Measurements from ENCODE around the gene DNM1L.

The DNM1L gene

GRCh38 chr12:32679091-32679919, at the start of gene DNM1L:
Gene DNM1L, plus strand, starts transcription at chr12:32679301. Its CDS starts 63 bp downstream, at chr12:32679364.
- peak; percentile 91 for DNase-seq

DNA sequence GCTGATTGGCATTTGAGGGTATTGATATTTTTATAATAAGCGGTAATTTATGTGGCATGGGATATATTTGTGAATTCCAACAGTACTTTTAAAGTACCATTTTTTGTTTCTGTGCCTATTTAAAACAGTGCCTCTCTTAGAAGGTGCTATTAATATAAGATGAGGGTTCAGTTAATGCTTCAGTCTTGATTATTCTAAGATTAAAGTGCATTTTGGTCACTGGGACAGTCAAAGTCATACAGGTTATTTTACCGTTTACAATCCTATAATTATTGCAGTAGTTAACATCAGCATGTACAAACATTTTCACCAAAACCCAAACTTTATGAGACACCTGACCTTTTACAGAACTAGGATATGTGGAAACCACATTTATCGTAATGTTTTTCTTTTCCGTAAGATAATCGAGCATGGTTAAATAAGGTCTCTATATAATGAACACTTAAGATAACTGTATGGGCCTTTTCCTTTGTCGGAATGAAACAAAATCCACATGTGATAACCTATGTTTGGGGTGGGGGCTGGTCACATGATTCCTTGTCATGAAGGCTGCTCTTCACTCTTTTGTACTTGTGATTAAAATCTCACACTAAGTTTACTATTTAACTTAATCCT, 37.7 kb upstream of the DNM1L start:
- DNase-seq: no peak

DNA sequence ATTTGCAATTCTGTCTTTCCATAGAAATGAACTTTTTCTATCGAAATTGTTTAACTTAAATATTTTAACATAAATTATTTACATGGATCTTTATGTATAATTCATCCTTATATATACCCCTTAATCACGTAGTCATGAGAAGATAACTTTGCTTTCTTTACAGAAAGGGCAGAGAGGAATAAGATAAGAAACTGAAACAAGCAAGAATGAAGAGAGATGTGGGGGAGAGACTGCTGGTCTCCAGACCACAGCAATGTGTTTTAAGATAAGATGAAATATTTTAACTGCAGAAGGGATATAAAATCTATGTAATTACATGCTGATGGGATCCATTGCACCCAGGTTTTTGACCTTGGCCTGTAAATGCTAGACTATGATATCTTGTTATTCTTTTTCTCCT, 34.7 kb upstream of the DNM1L start:
- no peak for DNase-seq

- DNase-seq: no peak
These were observed 31.8 kb upstream of the DNM1L start for GRCh38 chr12:32647275-32647674.

- DNase-seq: no peak
These were observed 28.6 kb upstream of the DNM1L start for GRCh38 chr12:32650508-32650907.

- no peak for DNase-seq
These were observed 27.7 kb upstream of the DNM1L start for GRCh38 chr12:32651151-32651955.

GRCh38 chr12:32651956-32652210, 27.2 kb upstream of the DNM1L start:
- DNase-seq: no peak

DNA sequence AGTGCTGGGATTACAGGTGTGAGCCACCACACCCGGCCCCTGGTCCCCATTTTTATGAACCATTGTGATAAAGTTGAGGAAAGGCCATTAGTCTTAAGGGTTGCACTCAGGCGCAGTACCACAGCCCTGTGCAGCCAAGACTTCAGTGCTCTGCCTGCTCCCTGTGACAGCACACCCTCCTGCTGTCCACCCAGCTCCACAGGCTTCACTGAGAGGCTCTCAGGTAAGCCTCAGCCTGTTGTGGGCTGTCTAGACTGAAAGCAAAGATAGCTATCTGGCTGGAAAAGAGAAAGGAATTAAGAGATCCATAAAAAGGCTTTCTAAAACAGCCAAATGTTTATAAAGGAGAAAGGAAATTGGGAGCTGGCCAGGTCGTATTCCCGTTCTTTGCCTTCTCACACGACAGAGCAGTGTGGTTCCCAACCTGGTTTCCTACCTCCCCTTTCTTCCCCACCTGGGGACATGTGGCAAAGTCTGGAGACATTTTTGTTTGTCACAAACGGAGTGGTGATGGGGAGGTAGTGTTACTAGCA, 19.1 kb upstream of the DNM1L start:
- DNase-seq: no peak

- no peak for DNase-seq
These were observed 17.4 kb upstream of the DNM1L start for GRCh38 chr12:32661706-32662105.

- DNase-seq: no peak
These were observed 16.4 kb upstream of the DNM1L start for GRCh38 chr12:32662665-32663064.

GRCh38 chr12:32666018-32666417, 13.1 kb upstream of the DNM1L start:
- DNase-seq: no peak

- DNase-seq: no peak
These were observed 9.5 kb upstream of the DNM1L start for GRCh38 chr12:32669584-32669983.

DNA sequence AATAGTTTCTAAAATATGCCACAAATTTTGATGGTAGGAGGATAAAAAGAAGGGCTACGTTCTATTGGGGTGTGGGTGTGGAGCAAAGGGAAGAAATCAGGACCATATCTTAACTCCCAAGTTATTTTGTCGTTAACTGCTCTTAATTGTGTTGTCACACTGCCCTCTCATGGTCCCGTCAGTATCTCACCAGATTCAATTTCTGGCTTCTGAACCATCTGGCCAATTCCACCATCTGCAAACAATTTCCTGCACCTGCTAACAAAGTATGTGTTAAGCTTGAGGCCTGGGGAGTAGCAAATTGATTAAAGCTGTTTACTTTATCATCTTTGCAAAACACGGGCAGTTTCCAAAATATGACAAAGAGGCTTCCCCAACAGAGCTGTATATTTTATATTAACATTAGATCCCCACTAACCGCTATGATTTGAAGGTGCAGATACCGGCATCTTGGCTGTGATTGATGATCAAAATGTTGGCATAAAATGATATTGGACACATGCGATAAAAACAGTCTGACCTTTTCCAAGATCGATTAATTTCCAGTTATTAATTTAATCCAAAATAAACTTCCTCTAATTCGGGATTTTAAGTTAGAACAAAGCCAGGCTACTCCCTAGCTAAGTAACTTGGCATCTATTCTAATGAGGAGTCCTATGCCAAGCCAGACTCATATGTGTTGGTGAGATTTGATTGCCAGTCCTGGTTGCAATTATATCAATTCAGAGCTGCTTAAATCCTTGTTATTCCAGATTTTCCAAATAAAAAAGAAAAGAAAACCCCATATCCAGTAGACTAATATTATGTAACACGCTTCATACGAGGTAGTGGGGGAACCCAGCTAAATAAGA, 6.9 kb upstream of the DNM1L start:
- DNase-seq: peak; percentile 49 to 58

- DNase-seq: peak in 1 of 2 experiments; percentile 26
These were observed 778 bp downstream of the DNM1L start for GRCh38 chr12:32679920-32680237.

GRCh38 chr12:32680787-32681186, 1.7 kb downstream of the DNM1L start:
- DNase-seq: no peak

GRCh38 chr12:32681272-32681671, 2.2 kb downstream of the DNM1L start:
- DNase-seq: no peak

DNA sequence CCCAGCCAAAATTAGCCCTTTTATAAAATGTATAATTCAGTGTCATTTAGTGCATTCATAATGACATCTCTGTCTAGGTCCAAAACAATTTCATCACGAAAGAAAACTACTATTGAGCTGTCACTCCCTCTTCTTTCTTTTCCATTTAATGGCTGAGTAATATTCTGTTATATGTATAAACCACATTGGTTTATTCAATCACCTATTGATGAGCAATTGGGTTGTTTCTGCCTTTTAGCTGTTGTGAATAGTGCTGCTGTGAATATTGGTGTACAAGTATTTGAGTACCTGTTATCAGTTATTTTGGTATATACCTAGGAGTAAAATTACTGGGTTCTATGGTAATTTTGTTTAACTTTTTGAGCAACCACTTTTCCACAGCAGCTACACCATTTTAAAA, 7.2 kb downstream of the DNM1L start:
- DNase-seq: no peak

DNA sequence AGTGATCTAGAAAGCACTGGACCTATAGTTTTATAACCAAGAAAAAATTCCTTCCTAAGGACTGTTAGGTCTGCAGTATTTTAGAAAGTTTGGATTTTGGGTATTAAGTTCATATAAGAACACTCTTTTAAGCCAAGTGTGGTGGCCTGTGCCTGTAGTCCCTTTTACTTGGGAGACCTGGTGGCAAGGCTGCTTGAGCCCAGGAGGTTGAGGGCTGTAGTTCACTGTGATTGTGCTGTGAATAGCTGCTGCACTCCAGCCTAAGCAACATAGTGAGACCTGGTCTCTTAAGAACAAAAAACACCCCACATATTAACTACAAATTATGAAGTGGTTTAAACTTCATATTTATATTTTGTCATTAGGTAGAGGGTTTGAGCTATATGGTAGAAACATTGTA, 9.7 kb downstream of the DNM1L start:
- DNase-seq: no peak

GRCh38 chr12:32690927-32691326, 11.8 kb downstream of the DNM1L start:
- no peak for DNase-seq

DNA sequence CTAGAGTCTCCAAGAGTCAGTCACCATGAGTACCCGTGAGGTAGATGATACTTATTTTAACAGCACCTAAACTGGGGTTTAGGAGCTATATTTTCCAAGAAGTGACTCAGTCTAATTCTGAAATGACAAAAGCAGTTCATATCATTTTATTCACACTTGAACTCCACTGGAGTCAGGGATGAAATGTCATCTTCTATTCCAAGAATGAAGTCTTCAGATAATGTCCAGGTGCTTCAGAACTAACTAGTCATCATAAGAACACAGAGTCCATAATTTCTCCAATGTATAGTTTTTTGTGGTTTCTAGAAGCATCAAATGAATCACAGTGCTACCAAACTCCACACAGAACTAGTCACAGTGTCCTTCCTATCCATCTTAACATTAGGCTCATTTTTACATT, 13.3 kb downstream of the DNM1L start:
- DNase-seq: no peak

DNA sequence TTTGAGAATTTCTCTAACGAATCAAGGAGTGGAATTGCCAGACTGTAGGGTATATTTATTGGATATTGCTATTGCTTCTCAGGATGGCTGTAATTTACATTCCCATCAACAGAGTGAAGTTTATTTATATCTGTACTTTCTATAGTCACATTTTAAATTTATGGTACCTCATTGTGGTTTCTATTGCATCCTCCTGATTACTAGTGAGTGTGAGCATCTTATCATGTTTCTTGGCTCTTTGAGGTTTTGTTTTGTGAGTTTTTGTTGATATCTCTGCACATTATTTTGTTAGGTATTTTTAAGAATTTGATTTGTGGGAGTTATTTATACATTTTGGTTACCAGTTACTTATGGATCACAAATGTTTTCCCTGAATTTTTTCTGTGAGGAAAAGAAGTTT, 13.9 kb downstream of the DNM1L start:
- DNase-seq: no peak

DNA sequence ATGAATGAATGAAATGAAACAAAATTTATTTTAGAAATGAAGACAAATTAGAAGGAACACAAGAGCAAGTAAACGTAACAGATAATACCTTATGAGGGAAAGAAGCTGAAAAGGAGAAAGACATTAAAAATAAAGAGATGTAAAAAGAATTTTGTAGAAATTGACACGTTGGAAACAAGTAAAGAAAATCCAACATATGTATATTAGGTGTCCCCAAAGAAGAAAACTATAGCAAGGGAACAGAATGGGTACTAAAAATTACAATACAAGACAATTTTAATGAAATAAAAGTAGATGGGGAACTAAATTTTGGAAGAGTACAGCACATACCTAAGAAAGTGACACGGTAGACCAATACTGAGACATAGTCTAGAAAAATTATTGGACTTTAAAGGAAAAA, 16.7 kb downstream of the DNM1L start:
- DNase-seq: no peak

- no peak for DNase-seq
These were observed 18.3 kb downstream of the DNM1L start for GRCh38 chr12:32697445-32697844.

Measured in AML-193 (cell line).